Fibroblast of lung (primary cell): ENCODE data around the gene CHRNA9. TPM values are rescaled to one million over a fixed set of nuclear protein-coding genes. Genes with fewer than 3 reads are reported as not detected.

Experiments used
- DNase-seq, 2 donors: peaks; one replicate each; pipeline versions ENCODE4 v3.0.0 to v3.0.0-alpha.2; 2010; ENCODE audit warnings: low read depth in 2 of 2
- H2AFZ ChIP-seq: 2 replicates; pipeline ENCODE4 v1.5.1; 2012; ENCODE audit warnings: low read length, control low read depth, inconsistent platforms
- H3K27ac ChIP-seq: 2 replicates; pipeline ENCODE4 v1.5.1; 2011; ENCODE audit warnings: low read length, control low read depth; ENCODE audit not compliant: insufficient read depth
- H3K27me3 ChIP-seq: 2 replicates; pipeline ENCODE4 v1.5.1; 2011; ENCODE audit warnings: mild to moderate bottlenecking, low read length; ENCODE audit not compliant: control insufficient read depth, insufficient read depth
- H3K36me3 ChIP-seq: 2 replicates; pipeline ENCODE4 v1.5.1; 2011; ENCODE audit warnings: low read length; ENCODE audit not compliant: control insufficient read depth, insufficient read depth
- H3K4me1 ChIP-seq: 2 replicates; pipeline ENCODE4 v1.5.1; 2011; ENCODE audit warnings: low read length; ENCODE audit not compliant: control insufficient read depth, insufficient read depth; ENCODE audit errors: extremely low read depth
- H3K4me2 ChIP-seq: 2 replicates; pipeline ENCODE4 v1.5.1; 2011; ENCODE audit warnings: low read length, control low read depth; ENCODE audit not compliant: insufficient read depth; ENCODE audit errors: extremely low read depth
- H3K4me3 ChIP-seq, 4 experiments: fragments of 200-600 bp in 1 of 4; sonication (generic) in 1 of 4; replicated peaks in 1 of 4; 2 replicates each; pipeline ENCODE4 v1.5.1; 2011 to 2016; ENCODE audit warnings: low read length in 4 of 4, low read depth in 3 of 4, mild to moderate bottlenecking in 3 of 4, control low read depth in 2 of 4, inconsistent platforms in 1 of 4, mixed read lengths in 1 of 4; ENCODE audit not compliant: insufficient read depth in 1 of 4; ENCODE audit errors: control extremely low read depth in 1 of 4
- H3K79me2 ChIP-seq: 2 replicates; pipeline ENCODE4 v1.5.1; 2012; ENCODE audit warnings: mild to moderate bottlenecking, low read length, inconsistent platforms; ENCODE audit not compliant: control insufficient read depth, insufficient read depth
- H3K9ac ChIP-seq: 2 replicates; pipeline ENCODE4 v1.5.1; 2011; ENCODE audit warnings: mild to moderate bottlenecking, low read length, control low read depth; ENCODE audit not compliant: insufficient read depth
- H3K9me3 ChIP-seq: 2 replicates; pipeline ENCODE4 v1.5.1; 2012; ENCODE audit warnings: low read depth, low read length; ENCODE audit not compliant: control insufficient read depth, insufficient read depth
- H4K20me1 ChIP-seq: 2 replicates; pipeline ENCODE4 v1.5.1; 2011; ENCODE audit warnings: low read length; ENCODE audit not compliant: control insufficient read depth, insufficient read depth; ENCODE audit errors: extremely low read depth
- EZH2 ChIP-seq: IDR thresholded peaks from 2 replicates; pipeline ENCODE4 v1.5.1; 2012; ENCODE audit warnings: low read length, control low read depth, mild to moderate bottlenecking; ENCODE audit errors: missing control alignments
- polyA plus RNA-seq, 2 donors: library from polyadenylated mRNA; depleted of rRNA in 1 of 2; stranded (reverse) in 1 of 2; unstranded in 1 of 2; fragments of >200 nt; gene quantifications; 2 replicates each; pipeline ENCODE4 v1.2.1, GENCODE V29; 2011 to 2012; ENCODE audit warnings: missing spikeins in 1 of 2
- total RNA-seq: library from RNA; depleted of rRNA; stranded (reverse); fragments of >200 nt; gene quantifications from 2 replicates; pipeline ENCODE4 v1.2.1, GENCODE V29; 2014
- TF ChIP-seq, protein P1 (sequence below), 2 donors: IDR thresholded peaks in 1 of 2; conservative IDR thresholded peaks in 1 of 2; 1 replicate in 1 of 2; 2 replicates in 1 of 2; pipeline ENCODE4 v1.5.1; 2011 to 2012; ENCODE audit warnings: low read length in 2 of 2, control low read depth in 1 of 2, inconsistent platforms in 1 of 2, low read depth in 1 of 2, mild to moderate bottlenecking in 1 of 2

Gene CHRNA9
- total and polyA plus RNA-seq, 2 donors (not counting 1 experiment from before 2014, with no cell fraction given) = not detected

DNA sequence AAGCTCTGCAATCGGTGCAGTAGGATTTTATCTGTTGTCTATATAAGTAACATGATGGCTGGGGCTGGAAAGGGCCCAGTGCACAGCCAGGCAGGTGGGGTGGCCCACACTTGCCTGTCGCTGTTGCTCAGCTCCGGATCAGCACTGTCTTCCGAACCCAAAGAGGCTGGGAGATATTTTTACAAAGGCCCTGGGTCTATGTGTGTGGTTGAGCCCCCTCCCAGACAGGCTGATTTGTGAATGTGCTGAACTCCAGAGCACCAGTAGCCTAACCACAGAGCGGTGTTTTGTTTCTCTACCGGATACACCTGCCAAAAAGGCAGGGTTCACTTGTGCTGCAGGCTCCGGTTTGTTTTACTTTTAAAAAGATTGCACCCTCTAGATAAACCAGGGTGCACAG, 33.5 kb upstream of the CHRNA9 start:
- H2AFZ ChIP-seq = no peak overlapping the region
- no peaks in the 10 kb centered on the region for H3K9me3 ChIP-seq
- no peaks in the 10 kb centered on the region for H3K27me3 ChIP-seq
- H4K20me1 ChIP-seq = no peaks in the 10 kb centered on the region
- TF ChIP-seq, protein P1, sequence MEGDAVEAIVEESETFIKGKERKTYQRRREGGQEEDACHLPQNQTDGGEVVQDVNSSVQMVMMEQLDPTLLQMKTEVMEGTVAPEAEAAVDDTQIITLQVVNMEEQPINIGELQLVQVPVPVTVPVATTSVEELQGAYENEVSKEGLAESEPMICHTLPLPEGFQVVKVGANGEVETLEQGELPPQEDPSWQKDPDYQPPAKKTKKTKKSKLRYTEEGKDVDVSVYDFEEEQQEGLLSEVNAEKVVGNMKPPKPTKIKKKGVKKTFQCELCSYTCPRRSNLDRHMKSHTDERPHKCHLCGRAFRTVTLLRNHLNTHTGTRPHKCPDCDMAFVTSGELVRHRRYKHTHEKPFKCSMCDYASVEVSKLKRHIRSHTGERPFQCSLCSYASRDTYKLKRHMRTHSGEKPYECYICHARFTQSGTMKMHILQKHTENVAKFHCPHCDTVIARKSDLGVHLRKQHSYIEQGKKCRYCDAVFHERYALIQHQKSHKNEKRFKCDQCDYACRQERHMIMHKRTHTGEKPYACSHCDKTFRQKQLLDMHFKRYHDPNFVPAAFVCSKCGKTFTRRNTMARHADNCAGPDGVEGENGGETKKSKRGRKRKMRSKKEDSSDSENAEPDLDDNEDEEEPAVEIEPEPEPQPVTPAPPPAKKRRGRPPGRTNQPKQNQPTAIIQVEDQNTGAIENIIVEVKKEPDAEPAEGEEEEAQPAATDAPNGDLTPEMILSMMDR (conservative IDR thresholded peaks at IDR 0.05 in 1 of 2, IDR thresholded peaks at IDR 0.05 in 1 of 2; ENCODE audit: low read depth in 1 of 2, low read length in 2 of 2) = no peak
- TF ChIP-seq EZH2 = no peak
- H3K4me2 ChIP-seq = no peak overlapping the region
- H3K4me3 ChIP-seq = no peak overlapping the region
- no peaks in the 10 kb centered on the region for H3K36me3 ChIP-seq
- no peak for DNase-seq
- no peak overlapping the region for H3K27ac ChIP-seq
- no peaks in the 10 kb centered on the region for H3K4me1 ChIP-seq
- no peak overlapping the region for H3K9ac ChIP-seq
- H3K79me2 ChIP-seq = no peaks in the 10 kb centered on the region

DNA sequence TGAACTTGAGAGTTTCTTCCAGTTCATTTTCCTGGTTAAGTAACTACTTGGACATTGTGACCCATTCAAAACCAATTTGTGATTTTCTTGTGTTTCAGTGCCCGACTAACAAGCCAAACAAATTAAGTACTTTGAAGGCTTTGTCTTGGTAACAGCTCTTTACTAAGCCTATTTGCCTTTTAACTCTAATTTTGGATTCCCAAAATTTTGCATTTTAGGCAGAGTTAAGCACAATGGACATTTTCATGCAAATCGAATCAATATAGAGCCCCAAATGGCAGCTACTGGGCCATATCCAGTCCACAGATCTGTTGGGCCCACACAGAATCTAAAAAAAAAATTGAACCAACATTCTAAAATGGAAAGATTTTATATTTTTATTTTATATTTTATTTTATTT, 31.4 kb upstream of the CHRNA9 start:
- no peak overlapping the region for H3K4me2 ChIP-seq
- no peak overlapping the region for H3K27ac ChIP-seq
- no peaks in the 10 kb centered on the region for H3K9me3 ChIP-seq
- no peak for DNase-seq
- no peaks in the 10 kb centered on the region for H3K27me3 ChIP-seq
- no peak overlapping the region for H3K4me3 ChIP-seq
- no peaks in the 10 kb centered on the region for H3K4me1 ChIP-seq
- H4K20me1 ChIP-seq = no peaks in the 10 kb centered on the region
- H3K9ac ChIP-seq = no peak overlapping the region
- TF ChIP-seq, protein P1 (conservative IDR thresholded peaks at IDR 0.05 in 1 of 2, IDR thresholded peaks at IDR 0.05 in 1 of 2; ENCODE audit: low read depth in 1 of 2, low read length in 2 of 2) = no peak
- no peak for TF ChIP-seq EZH2
- H3K79me2 ChIP-seq = no peaks in the 10 kb centered on the region
- no peaks in the 10 kb centered on the region for H3K36me3 ChIP-seq
- no peak overlapping the region for H2AFZ ChIP-seq

DNA sequence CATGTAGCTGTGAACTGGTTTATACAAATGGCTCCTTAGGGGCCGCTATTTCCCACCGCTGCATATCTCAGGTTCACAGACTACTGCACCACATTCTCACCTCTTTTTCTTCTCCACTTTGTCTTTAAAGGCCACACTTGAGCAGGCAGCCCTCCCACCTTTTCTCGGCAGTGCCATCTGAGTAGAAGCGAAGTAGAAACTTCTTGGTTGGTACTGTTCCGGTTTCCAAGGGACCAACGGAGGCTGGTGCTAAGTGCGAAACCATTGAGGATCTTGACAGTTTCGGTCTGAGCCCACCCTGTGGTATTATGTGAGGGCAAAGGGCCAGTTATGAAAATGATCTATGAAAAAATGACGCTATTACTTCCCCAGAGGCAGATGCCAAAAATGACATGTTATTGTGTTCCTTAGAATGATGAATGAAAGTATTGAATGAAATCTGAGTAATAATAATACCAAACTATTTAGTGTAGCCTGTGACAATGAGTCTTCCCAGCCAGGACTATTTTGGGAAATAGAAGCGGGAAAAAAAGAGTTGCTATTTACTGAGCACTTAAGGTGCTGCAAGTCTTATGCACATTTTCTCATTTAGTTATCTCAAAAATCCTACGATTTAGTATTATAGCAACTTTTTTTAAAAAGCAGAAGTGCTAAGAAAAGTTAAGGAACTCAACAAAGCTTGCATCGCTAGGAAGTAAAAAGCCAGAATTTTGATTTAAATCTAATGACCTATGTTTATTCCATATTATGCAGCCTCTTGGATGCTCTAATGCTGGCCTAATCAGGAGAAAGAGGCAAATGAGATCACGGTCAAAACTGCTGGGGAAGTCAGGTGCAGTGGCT, 29.6 kb upstream of the CHRNA9 start:
- Histone ChIP-seq H4K20me1 (no peaks in the 10 kb centered on the region), H3K27me3 (no peaks in the 10 kb centered on the region), H3K79me2 (no peaks in the 10 kb centered on the region), H3K4me2 (no peak overlapping the region), H2AFZ (no peak overlapping the region), H3K9me3 (no peaks in the 10 kb centered on the region), H3K36me3 (no peaks in the 10 kb centered on the region), H3K4me1 (no peaks in the 10 kb centered on the region), H3K27ac (no peak overlapping the region), H3K4me3 (no peak overlapping the region), H3K9ac (no peak overlapping the region)
- no peak for DNase-seq
- TF ChIP-seq, protein P1 (conservative IDR thresholded peaks at IDR 0.05 in 1 of 2, IDR thresholded peaks at IDR 0.05 in 1 of 2; ENCODE audit: low read depth in 1 of 2, low read length in 2 of 2) = no peak
- no peak for TF ChIP-seq EZH2
